ENCODE results near the gene MMP25.

Gene MMP25

GRCh38 chr16:3086596-3087242, 40.4 kb downstream of the MMP25 start:
- DNase-seq (ENCODE audit: low read depth) = no peak
- H3K4me3 ChIP-seq (ENCODE audit: low read depth, low read length) = no peak overlapping the region

- no peak for DNase-seq (ENCODE audit: low read depth)
- H3K4me3 ChIP-seq (ENCODE audit: low read depth, low read length) = no peak overlapping the region
These were observed 41.2 kb downstream of the MMP25 start for GRCh38 chr16:3087243-3088235.

- no peak for DNase-seq (ENCODE audit: low read depth)
- H3K4me3 ChIP-seq (ENCODE audit: low read depth, low read length) = no peak overlapping the region
These were observed 42.1 kb downstream of the MMP25 start for GRCh38 chr16:3088450-3088849.

- no peak for DNase-seq (ENCODE audit: low read depth)
- H3K4me3 ChIP-seq (ENCODE audit: low read depth, low read length) = no peak overlapping the region
These were observed 42.8 kb downstream of the MMP25 start for GRCh38 chr16:3088925-3089716.

GRCh38 chr16:3089717-3090592, 43.6 kb downstream of the MMP25 start:
- no peak for DNase-seq (ENCODE audit: low read depth)
- no peak overlapping the region for H3K4me3 ChIP-seq (ENCODE audit: low read depth, low read length)

- DNase-seq (ENCODE audit: low read depth) = no peak
- no peak overlapping the region for H3K4me3 ChIP-seq (ENCODE audit: low read depth, low read length)
These were observed 45.2 kb downstream of the MMP25 start for GRCh38 chr16:3091551-3091950.

GRCh38 chr16:3092501-3092941, 46.2 kb downstream of the MMP25 start:
- no peak overlapping the region for H3K4me3 ChIP-seq (ENCODE audit: low read depth, low read length)
- no peak for DNase-seq (ENCODE audit: low read depth)

- DNase-seq (ENCODE audit: low read depth) = no peak
- no peak overlapping the region for H3K4me3 ChIP-seq (ENCODE audit: low read depth, low read length)
These were observed 48.1 kb downstream of the MMP25 start for GRCh38 chr16:3094289-3095027.

- DNase-seq (ENCODE audit: low read depth) = no peak
- H3K4me3 ChIP-seq (ENCODE audit: low read depth, low read length) = no peak overlapping the region
These were observed 49.5 kb downstream of the MMP25 start for GRCh38 chr16:3095869-3096268.

- DNase-seq (ENCODE audit: low read depth) = no peak
- no peak overlapping the region for H3K4me3 ChIP-seq (ENCODE audit: low read depth, low read length)
These were observed 50.0 kb downstream of the MMP25 start for GRCh38 chr16:3096362-3096761.

- H3K4me3 ChIP-seq (ENCODE audit: low read depth, low read length) = no peak overlapping the region
- DNase-seq (ENCODE audit: low read depth) = no peak
These were observed 50.9 kb downstream of the MMP25 start for GRCh38 chr16:3097266-3097665.

- no peak for DNase-seq (ENCODE audit: low read depth)
- peak within 1 kb of the TSS; percentile 20 for H3K4me3 ChIP-seq (ENCODE audit: low read depth, low read length)
These were observed 52.4 kb downstream of the MMP25 start, which contains the start of gene ZSCAN10 for GRCh38 chr16:3098459-3099394. Gene ZSCAN10 (minus strand): TSS chr16:3099294. CDS start chr16:3092937, 6,357 bp downstream.

GRCh38 chr16:3099395-3099731, 53.0 kb downstream of the MMP25 start:
- H3K4me3 ChIP-seq (ENCODE audit: low read depth, low read length) = no peak overlapping the region
- DNase-seq (ENCODE audit: low read depth) = no peak

- peak; percentile 31 for DNase-seq (ENCODE audit: low read depth)
- peak overlapping the region; percentile 20 for H3K4me3 ChIP-seq (ENCODE audit: low read depth, low read length)
These were observed 53.6 kb downstream of the MMP25 start for GRCh38 chr16:3099732-3100499.

- no peak for DNase-seq (ENCODE audit: low read depth)
- H3K4me3 ChIP-seq (ENCODE audit: low read depth, low read length) = no peak overlapping the region
These were observed 54.9 kb downstream of the MMP25 start for GRCh38 chr16:3101018-3101840.

All from skeletal muscle cell (primary cell).